ENCODE data around the gene LDLRAD4.

LDLRAD4 gene

DNA sequence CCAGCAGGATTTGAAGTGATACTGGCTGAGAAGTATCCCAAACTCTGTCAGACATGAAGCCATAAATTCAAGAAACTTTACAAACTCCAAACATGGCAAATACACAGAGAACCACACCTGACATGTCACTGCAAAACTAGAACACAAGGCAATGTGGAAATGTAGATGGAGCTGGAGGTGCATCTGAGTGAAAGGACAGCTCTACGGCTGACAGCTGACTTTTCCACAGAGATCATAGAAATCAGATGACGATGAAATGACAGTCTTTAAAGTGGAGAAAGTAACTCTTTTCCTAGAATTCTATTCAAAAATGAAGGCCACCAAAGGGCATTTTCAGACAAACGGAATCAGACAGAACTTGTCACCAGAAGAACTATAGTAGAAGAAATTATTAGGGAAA is 97.5 kb downstream of the LDLRAD4 start:
- H2BK5ac ChIP-seq (ENCODE audit: low read length): no peak overlapping the region
- no CpG with 5 or more reads among the region's 3 CpGs for WGBS, 2 donors (ENCODE audit: extremely low coverage in 2 of 2, insufficient read length in 2 of 2, insufficient replicate concordance in 1 of 2)
- no peak overlapping the region for H3K4ac ChIP-seq (ENCODE audit: low read length)
- no peak overlapping the region for H3K27ac ChIP-seq (replicated peaks; ENCODE audit: low read length)
- H3K18ac ChIP-seq (ENCODE audit: low read length): no peak overlapping the region
- H3K27me3 ChIP-seq (ENCODE audit: control insufficient read depth in 3 of 3, insufficient read depth in 3 of 3, low read depth in 1 of 3, low read length in 3 of 3): no peaks in the 10 kb centered on the region
- no peak overlapping the region for H3K4me3 ChIP-seq (ENCODE audit: low read length in 2 of 2)
- H3K79me1 ChIP-seq (ENCODE audit: low read depth, low read length): no peaks in the 10 kb centered on the region
- H3K4me2 ChIP-seq (ENCODE audit: insufficient read depth, low read length, poor library complexity, severe bottlenecking): no peak overlapping the region
- H3K9ac ChIP-seq (ENCODE audit: low read depth, low read length, poor library complexity): no peak overlapping the region
- no peak overlapping the region for H2BK15ac ChIP-seq (ENCODE audit: low read length)
- no peak overlapping the region for H4K91ac ChIP-seq (ENCODE audit: low read depth, low read length, poor library complexity)
- peaks cover 6 to 11% of the 10 kb centered on the region in 2 donors for H3K9me3 ChIP-seq (replicated peaks in 1 of 2; ENCODE audit: control insufficient read depth in 2 of 2, insufficient read depth in 1 of 2, low read depth in 1 of 2, low read length in 2 of 2)
- no peak overlapping the region for H2AFZ ChIP-seq (ENCODE audit: low read length)
- no peak overlapping the region for H2BK12ac ChIP-seq (ENCODE audit: low read length)
- no peak overlapping the region for H2AK5ac ChIP-seq (ENCODE audit: low read depth, low read length)
- no peak overlapping the region for H2BK120ac ChIP-seq (ENCODE audit: low read depth, low read length)
- no peak overlapping the region for H3K14ac ChIP-seq (ENCODE audit: low read length)
- DNase-seq (ENCODE audit: low spot score): no peak
- peaks cover 0 to 2% of the 10 kb centered on the region in 2 donors for H3K4me1 ChIP-seq (ENCODE audit: control insufficient read depth in 2 of 2, insufficient read depth in 1 of 2, low read depth in 1 of 2, low read length in 2 of 2)
- H4K8ac ChIP-seq (ENCODE audit: low read depth, low read length): no peak overlapping the region
- no peak overlapping the region for H3K23ac ChIP-seq (ENCODE audit: low read depth, low read length, poor library complexity)
- no peaks in the 10 kb centered on the region for H3K36me3 ChIP-seq (replicated peaks in 1 of 2; ENCODE audit: control insufficient read depth in 2 of 2, insufficient read depth in 2 of 2, low read length in 2 of 2)

DNA sequence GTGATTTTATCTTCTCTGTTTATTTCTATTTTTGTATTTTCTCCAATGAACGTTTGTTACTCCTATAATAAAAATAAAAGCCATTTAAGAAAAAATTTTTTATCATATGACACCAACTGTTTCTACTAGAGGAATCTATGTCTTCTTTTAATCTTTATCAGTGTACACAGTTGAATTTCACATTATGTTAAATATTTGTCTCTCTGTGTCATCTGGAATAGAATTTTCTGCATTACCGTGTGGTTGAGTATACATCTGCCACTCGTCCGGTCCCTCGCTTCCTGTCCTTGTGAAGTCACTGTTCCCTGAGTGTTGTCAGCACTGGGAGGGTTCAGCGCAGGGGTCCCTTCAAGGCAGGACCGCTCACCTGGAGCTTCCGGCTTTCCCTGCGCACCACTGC is 99.2 kb downstream of the LDLRAD4 start:
- no peaks in the 10 kb centered on the region for H3K79me1 ChIP-seq (ENCODE audit: low read depth, low read length)
- H2AK5ac ChIP-seq (ENCODE audit: low read depth, low read length): no peak overlapping the region
- peaks cover 0 to 2% of the 10 kb centered on the region in 2 donors for H3K4me1 ChIP-seq (ENCODE audit: control insufficient read depth in 2 of 2, insufficient read depth in 1 of 2, low read depth in 1 of 2, low read length in 2 of 2)
- H2AFZ ChIP-seq (ENCODE audit: low read length): no peak overlapping the region
- no peak overlapping the region for H3K4me3 ChIP-seq (ENCODE audit: low read length in 2 of 2)
- no peak overlapping the region for H3K18ac ChIP-seq (ENCODE audit: low read length)
- H3K9ac ChIP-seq (ENCODE audit: low read depth, low read length, poor library complexity): no peak overlapping the region
- H2BK15ac ChIP-seq (ENCODE audit: low read length): no peak overlapping the region
- no peak overlapping the region for H3K4ac ChIP-seq (ENCODE audit: low read length)
- DNase-seq (ENCODE audit: low spot score): no peak
- H3K14ac ChIP-seq (ENCODE audit: low read length): no peak overlapping the region
- H4K8ac ChIP-seq (ENCODE audit: low read depth, low read length): no peak overlapping the region
- no peaks in the 10 kb centered on the region for H3K27me3 ChIP-seq (ENCODE audit: control insufficient read depth in 3 of 3, insufficient read depth in 3 of 3, low read depth in 1 of 3, low read length in 3 of 3)
- peaks cover 6 to 10% of the 10 kb centered on the region in 2 donors for H3K9me3 ChIP-seq (replicated peaks in 1 of 2; ENCODE audit: control insufficient read depth in 2 of 2, insufficient read depth in 1 of 2, low read depth in 1 of 2, low read length in 2 of 2)
- H2BK12ac ChIP-seq (ENCODE audit: low read length): no peak overlapping the region
- no peaks in the 10 kb centered on the region for H3K36me3 ChIP-seq (replicated peaks in 1 of 2; ENCODE audit: control insufficient read depth in 2 of 2, insufficient read depth in 2 of 2, low read length in 2 of 2)
- WGBS, 2 donors (ENCODE audit: extremely low coverage in 2 of 2, insufficient read length in 2 of 2, insufficient replicate concordance in 1 of 2): no CpG with 5 or more reads among the region's 9 CpGs
- no peak overlapping the region for H3K23ac ChIP-seq (ENCODE audit: low read depth, low read length, poor library complexity)
- no peak overlapping the region for H2BK120ac ChIP-seq (ENCODE audit: low read depth, low read length)
- no peak overlapping the region for H4K91ac ChIP-seq (ENCODE audit: low read depth, low read length, poor library complexity)
- no peak overlapping the region for H3K4me2 ChIP-seq (ENCODE audit: insufficient read depth, low read length, poor library complexity, severe bottlenecking)
- no peak overlapping the region for H3K27ac ChIP-seq (replicated peaks; ENCODE audit: low read length)
- H2BK5ac ChIP-seq (ENCODE audit: low read length): no peak overlapping the region

DNA sequence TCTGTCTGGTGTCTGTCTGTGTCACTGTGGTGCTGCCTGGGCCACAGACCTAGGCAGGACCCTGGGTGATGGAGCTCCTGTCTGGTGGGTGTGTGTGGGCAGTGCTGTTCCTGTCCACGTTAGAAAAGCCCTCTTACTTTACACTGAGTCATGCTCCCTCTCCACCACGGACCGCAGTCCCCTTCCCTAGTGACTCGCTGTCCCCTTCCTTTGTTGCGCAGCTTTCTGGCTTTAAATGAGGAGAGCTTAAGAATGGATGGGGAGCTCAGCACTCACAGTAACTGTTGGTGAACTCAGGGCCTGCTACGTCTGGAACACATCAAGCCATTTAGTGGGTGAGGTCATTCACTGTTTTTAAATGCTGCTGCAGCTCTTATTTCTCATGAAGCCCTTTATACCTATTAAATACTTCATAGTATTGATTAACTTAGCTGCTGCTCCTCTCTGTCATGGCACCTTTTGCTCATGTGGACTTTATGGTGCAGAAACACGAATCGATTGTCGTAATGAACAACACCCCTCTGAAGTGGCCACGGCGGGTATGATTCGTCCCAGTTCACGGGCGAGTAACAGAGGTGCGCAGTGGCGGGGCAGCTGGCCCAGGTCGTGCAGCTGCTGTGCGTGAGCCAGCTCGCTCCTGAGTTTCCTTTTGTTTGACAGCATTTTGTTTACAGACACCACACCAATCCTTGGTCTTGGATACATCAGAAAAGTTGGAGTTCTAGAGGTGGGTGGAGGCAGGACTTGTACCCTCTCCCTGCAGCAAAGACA is 100.4 kb downstream of the LDLRAD4 start:
- Histone ChIP-seq H2BK15ac (ENCODE audit: low read length) (no peak overlapping the region), H3K9me3 (replicated peaks in 1 of 2; ENCODE audit: control insufficient read depth in 2 of 2, insufficient read depth in 1 of 2, low read depth in 1 of 2, low read length in 2 of 2) (peaks cover 6 to 10% of the 10 kb centered on the region in 2 donors), H2AK5ac (ENCODE audit: low read depth, low read length) (no peak overlapping the region), H3K23ac (ENCODE audit: low read depth, low read length, poor library complexity) (peak overlapping the region; percentile 34), H2AFZ (ENCODE audit: low read length) (no peak overlapping the region), H2BK5ac (ENCODE audit: low read length) (no peak overlapping the region), H4K8ac (ENCODE audit: low read depth, low read length) (no peak overlapping the region), H3K4me3 (ENCODE audit: low read length in 2 of 2) (no peak overlapping the region), H3K4me1 (ENCODE audit: control insufficient read depth in 2 of 2, insufficient read depth in 1 of 2, low read depth in 1 of 2, low read length in 2 of 2) (no peaks in the 10 kb centered on the region), H3K27ac (replicated peaks; ENCODE audit: low read length) (no peak overlapping the region), H3K9ac (ENCODE audit: low read depth, low read length, poor library complexity) (no peak overlapping the region), H3K36me3 (replicated peaks in 1 of 2; ENCODE audit: control insufficient read depth in 2 of 2, insufficient read depth in 2 of 2, low read length in 2 of 2) (no peaks in the 10 kb centered on the region), H4K91ac (ENCODE audit: low read depth, low read length, poor library complexity) (no peak overlapping the region), H2BK120ac (ENCODE audit: low read depth, low read length) (no peak overlapping the region), H3K18ac (ENCODE audit: low read length) (no peak overlapping the region), H3K27me3 (ENCODE audit: control insufficient read depth in 3 of 3, insufficient read depth in 3 of 3, low read depth in 1 of 3, low read length in 3 of 3) (no peaks in the 10 kb centered on the region), H2BK12ac (ENCODE audit: low read length) (no peak overlapping the region), H3K4me2 (ENCODE audit: insufficient read depth, low read length, poor library complexity, severe bottlenecking) (no peak overlapping the region), H3K79me1 (ENCODE audit: low read depth, low read length) (no peaks in the 10 kb centered on the region), H3K4ac (ENCODE audit: low read length) (no peak overlapping the region), H3K14ac (ENCODE audit: low read length) (no peak overlapping the region)
- DNase-seq (ENCODE audit: low spot score): no peak
- WGBS, 2 donors (ENCODE audit: extremely low coverage in 2 of 2, insufficient read length in 2 of 2, insufficient replicate concordance in 1 of 2): no CpG with 5 or more reads among the region's 19 CpGs

GRCh38 chr18:13319629-13320028 is 101.1 kb downstream of the LDLRAD4 start:
- Histone ChIP-seq H3K36me3 (replicated peaks in 1 of 2; ENCODE audit: control insufficient read depth in 2 of 2, insufficient read depth in 2 of 2, low read length in 2 of 2) (no peaks in the 10 kb centered on the region), H3K9ac (ENCODE audit: low read depth, low read length, poor library complexity) (no peak overlapping the region), H4K91ac (ENCODE audit: low read depth, low read length, poor library complexity) (no peak overlapping the region), H3K27ac (replicated peaks; ENCODE audit: low read length) (no peak overlapping the region), H3K14ac (ENCODE audit: low read length) (no peak overlapping the region), H3K4me1 (ENCODE audit: control insufficient read depth in 2 of 2, insufficient read depth in 1 of 2, low read depth in 1 of 2, low read length in 2 of 2) (no peaks in the 10 kb centered on the region), H2AFZ (ENCODE audit: low read length) (no peak overlapping the region), H2BK12ac (ENCODE audit: low read length) (no peak overlapping the region), H2BK15ac (ENCODE audit: low read length) (no peak overlapping the region), H3K4me3 (ENCODE audit: low read length in 2 of 2) (no peak overlapping the region), H2BK120ac (ENCODE audit: low read depth, low read length) (no peak overlapping the region), H4K8ac (ENCODE audit: low read depth, low read length) (no peak overlapping the region), H3K4me2 (ENCODE audit: insufficient read depth, low read length, poor library complexity, severe bottlenecking) (no peak overlapping the region), H3K9me3 (replicated peaks in 1 of 2; ENCODE audit: control insufficient read depth in 2 of 2, insufficient read depth in 1 of 2, low read depth in 1 of 2, low read length in 2 of 2) (peaks cover 6 to 10% of the 10 kb centered on the region in 2 donors), H3K18ac (ENCODE audit: low read length) (no peak overlapping the region), H3K27me3 (ENCODE audit: control insufficient read depth in 3 of 3, insufficient read depth in 3 of 3, low read depth in 1 of 3, low read length in 3 of 3) (no peaks in the 10 kb centered on the region), H3K79me1 (ENCODE audit: low read depth, low read length) (no peaks in the 10 kb centered on the region), H2AK5ac (ENCODE audit: low read depth, low read length) (no peak overlapping the region), H3K23ac (ENCODE audit: low read depth, low read length, poor library complexity) (no peak overlapping the region), H2BK5ac (ENCODE audit: low read length) (no peak overlapping the region), H3K4ac (ENCODE audit: low read length) (no peak overlapping the region)
- no CpG with 5 or more reads among the region's 4 CpGs for WGBS, 2 donors (ENCODE audit: extremely low coverage in 2 of 2, insufficient read length in 2 of 2, insufficient replicate concordance in 1 of 2)
- DNase-seq (ENCODE audit: low spot score): no peak
